Stimulated activated CD4-positive, alpha-beta T cell treated with anti-CD3 and anti-CD28 coated beads, TNF-alpha, amount 100 ng/mL, for 4 hours (primary cell): ENCODE measurements around the gene ABLIM3.

Experiments
- DNase-seq, 3 experiments: peaks; one replicate each; pipeline ENCODE4 v3.0.0-alpha.2; 2020; ENCODE audit warnings: low read depth in 3 of 3

The ABLIM3 gene

DNA sequence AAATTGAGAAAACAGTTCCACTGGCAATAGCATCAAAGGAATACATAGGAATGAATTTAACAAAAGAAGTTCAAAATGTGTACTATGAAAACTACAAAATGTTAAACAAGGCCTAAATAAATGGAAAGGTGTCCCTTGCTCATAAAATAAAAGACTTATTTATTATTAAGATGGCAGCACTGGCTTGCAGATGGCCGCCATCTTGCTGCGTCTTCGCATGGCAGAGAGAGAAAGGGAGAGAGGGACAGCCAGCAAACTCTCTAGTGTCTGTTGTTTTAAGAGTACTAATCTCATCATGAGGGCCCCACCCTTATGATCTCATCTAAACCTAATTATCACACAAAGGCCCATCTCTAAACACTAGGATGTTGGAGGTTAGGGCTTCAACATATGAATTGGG is 47.1 kb downstream of the ABLIM3 start:
- no peak for DNase-seq

DNA sequence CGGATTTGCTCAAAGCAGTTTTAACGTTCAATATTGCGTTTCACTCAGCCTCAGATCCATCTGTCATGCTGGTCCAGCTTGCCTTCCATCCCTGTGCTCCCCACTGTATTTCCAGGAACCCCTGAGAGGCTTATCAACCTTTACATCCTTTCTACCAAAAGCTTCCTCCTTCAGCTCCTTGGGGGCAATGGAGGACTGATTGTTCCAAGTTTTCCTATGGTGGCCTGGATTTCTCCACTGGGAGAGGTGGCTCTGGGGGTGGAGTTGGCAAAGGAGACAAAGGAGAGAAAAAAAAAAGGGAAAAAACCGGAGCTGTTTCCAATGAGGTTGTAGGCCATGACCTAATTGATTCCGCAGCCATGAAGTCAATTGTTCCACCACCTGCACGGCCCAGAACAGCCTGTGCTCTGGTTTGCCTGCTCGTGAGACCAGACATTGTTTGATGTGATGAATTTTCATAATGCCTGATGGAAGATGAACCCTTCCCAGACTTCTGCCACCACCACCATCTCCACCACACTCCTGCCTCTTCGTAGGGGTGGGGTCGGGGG is 54.1 kb downstream of the ABLIM3 start:
- no peak for DNase-seq

DNA sequence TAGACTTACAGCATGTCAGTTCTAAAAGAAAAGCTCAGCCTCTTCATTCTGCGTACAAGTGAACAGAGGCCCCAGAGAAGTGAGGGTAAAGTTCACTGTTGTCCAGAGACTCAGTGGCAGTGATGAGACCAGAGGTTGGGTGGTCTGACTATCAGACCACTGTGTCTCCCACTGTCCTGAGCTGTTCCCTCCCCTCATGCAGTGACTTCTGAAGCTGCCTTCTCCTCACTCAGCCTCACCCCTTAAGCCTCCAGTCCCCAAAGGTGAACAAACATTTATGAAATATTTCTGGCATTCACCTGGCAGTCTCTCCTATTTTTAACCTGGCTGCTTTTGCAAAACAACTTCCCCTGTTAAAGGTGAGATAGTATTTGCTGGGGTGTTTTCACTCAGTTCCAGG is 54.7 kb downstream of the ABLIM3 start:
- no peak for DNase-seq

GRCh38 chr5:149198148-149198547 is 56.9 kb downstream of the ABLIM3 start:
- DNase-seq, result no peak

DNA sequence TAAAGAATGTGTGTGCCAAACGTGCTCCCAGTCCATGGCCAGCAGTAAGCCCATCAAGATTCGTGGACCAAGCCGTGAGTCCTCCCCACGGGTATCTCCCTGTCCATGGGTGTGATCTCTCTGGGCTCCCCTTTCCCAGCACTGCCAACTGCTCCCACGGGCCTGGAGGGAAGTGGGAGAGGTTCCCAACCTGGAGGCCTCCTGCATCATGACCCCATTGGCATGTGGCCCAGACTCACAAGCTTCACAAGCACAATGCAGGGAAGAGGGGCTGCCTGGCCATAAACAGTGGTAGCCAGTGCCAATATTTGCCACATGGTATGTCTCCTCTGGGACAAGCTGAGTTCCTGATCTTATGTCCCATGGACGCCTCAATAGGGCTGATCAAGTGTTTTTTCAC is 59.1 kb downstream of the ABLIM3 start:
- DNase-seq, result no peak

- no peak for DNase-seq
Measured at GRCh38 chr5:149201121-149201637, 59.9 kb downstream of the ABLIM3 start.

DNA sequence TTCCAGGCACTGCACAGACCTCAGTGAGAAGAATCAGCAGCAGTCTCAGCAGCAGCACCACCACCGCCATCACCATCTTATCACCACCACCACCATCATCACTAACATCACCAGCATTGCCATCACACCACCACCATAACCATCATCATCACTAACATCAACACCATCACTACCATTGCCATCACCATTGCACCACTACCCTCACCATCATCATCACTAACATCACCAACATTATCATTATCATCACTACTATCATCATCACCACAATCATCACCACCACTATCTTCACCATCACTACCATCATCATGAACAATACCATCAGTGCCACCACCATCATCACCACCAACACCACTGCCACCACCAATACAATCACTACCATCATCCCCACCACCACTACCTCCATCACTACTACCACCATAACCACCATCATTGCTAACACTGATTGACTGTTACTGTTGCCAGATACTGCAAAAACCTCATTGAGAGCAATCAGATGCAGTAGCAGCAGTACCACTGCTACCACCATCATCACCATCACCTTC is 61.7 kb downstream of the ABLIM3 start:
- no peak for DNase-seq

GRCh38 chr5:149203921-149204441 is 62.7 kb downstream of the ABLIM3 start:
- DNase-seq, result no peak

- no peak for DNase-seq
Measured at GRCh38 chr5:149205625-149206523, 64.6 kb downstream of the ABLIM3 start.

DNA sequence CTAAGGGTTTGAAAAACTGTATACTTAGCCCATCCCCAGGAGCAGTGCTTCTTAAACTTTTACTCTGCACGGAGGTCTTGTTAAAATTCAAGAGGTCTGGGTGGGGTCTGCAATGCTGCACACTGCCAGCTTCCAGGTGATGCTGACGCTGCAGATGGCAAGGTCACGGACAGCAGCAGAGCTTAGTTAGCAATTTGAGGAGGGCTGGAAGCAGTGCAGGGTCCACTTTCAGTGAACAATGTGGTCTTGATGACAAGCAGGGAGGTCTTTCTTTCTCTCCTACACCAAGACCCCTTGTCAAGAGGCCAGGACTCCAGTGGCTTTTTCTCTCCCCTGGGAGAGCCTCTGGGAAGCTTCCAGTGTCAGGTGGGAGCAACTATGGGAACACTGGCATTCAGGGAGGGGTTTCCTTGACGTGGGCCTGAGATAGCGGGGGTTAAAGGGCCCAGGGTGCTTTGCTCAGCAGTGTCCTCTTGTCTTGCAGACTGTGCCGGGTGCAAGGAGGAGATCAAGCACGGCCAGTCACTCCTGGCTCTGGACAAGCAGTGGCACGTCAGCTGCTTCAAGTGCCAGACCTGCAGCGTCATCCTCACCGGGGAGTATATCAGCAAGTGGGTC is 65.3 kb downstream of the ABLIM3 start:
- DNase-seq, result no peak

DNA sequence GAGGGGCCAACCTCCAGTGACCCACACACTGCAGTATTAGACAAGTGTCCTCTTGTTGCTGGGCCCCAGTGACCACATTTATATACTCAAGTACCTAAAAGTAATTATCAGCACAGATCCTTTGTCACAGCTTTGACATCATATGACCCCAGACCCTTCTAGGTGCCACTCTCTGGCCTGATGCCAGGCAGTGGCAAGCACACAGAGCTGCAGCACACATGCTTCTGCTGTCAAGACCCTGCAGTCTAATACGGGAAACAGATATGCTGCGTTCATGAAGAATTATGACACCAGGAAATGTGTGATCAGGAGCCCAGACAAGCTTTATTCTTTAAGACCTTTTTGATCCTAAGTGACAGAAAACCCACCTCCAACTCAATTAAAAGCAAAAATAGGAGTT is 66.5 kb downstream of the ABLIM3 start:
- no peak for DNase-seq

DNA sequence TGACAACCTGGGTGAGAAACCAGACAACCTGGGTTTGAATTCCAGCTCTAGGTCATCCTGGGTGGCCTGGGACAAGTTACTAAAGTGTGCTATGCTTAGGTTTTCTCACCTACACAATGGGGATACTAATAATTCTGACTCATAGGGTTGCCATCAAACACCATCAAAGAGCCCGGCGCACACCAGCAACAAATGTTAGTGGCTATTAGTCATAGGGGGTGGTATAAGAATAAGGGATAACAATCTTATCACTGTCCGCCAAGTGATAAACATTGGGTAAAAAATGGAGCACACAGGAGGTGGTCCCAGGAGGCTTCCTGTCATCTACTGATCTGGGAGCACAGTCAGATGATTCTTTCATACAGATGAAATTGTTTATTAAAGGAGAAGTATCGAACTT is 68.9 kb downstream of the ABLIM3 start:
- DNase-seq, result no peak

DNA sequence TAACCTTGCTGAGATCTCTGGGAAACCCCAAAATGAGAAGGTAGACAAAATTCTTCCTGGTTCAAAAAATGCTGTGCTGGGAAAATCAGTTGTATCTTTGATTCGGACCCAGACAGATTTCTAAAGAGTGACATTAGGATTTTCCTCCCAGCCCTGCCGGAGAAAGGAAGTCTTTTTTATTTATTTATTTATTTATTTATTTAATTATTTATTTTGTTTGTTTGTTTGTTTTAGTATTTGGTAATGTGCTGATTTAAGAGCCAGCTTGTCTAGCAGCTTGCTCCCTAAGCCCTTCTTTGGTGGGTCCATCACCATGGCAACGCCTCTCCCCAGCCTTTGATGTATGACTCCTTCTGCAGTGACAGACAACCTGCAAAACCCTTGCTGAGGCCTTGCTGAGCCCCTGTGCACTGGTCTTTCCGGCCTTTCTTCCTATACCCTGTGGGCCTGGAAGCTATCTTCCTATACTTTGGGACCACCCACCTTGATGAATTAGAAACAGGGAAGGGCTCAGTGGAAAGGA is 69.7 kb downstream of the ABLIM3 start:
- DNase-seq, result no peak

DNA sequence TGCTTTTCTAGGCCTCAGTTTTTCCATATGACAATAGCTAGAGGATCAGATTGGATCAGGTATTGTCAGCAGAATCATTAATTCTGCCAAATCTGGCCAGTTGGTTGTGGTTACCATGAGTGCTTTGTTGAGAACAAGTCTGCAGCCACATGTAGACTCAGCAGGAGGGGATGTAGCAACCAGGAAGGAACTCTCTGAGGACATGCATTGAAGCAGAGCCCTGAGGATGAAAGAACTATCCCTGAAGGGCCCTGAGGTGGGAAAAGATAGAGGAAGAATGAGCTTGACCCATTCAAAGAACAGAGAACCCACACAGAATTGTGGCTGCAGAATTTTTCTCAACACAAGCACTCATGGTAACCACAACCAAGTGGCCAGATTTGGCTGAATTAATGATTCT is 70.3 kb downstream of the ABLIM3 start:
- DNase-seq, result no peak

- DNase-seq, result no peak
Measured at GRCh38 chr5:149212198-149212951, 71.1 kb downstream of the ABLIM3 start.

GRCh38 chr5:149213264-149213880 is 72.1 kb downstream of the ABLIM3 start:
- DNase-seq, result no peak

DNA sequence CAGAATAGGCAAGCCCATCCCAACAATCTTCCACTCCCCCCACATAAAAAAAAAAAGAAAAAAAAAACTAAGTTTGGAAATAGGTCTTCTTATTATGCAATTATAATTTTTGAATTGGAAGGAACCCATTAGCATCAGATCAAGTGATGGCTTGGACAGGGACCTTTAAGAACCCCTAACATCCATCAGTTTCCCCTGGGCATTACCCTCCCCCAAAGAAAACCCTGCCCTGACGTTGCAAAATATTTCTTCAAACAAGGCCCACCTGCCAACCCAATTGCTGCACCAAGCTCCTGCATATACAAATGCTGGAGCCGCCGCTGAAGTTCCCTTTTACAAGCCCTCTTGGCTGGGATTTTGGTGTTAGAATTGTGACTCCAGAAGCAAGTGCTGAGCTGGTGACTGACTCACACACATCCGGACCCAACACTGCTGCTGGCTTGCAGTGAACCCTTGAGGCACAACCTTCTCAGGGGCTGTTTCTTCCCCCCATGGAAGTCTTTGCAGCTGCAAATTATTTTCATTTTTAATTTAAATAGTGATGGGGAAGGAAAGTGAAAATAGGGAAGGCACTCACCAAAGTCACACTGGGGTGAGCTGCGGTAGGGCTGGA is 74.3 kb downstream of the ABLIM3 start:
- no peak for DNase-seq

DNA sequence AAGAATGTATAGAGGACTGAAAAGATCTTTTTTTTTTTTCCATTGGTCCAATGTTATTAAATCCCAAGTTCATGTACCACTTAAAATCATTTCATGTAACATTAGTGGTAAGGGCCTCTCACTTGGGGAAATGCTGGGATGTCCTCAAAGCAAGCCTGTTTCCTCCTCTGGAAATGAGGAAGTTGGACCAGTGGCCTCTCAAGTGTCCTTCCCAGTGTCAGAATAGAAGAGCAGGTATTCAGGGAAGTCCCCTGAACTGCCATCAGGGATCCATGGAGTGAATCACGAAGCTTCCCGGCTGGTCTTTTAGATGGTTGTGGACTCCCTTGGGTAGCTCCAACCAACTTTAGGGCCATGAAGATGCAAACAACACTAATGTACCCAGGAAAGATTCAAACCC is 75.2 kb downstream of the ABLIM3 start:
- DNase-seq, result no peak

GRCh38 chr5:149217096-149217802 is 76.0 kb downstream of the ABLIM3 start:
- DNase-seq, result no peak

GRCh38 chr5:149217803-149218155 is 76.5 kb downstream of the ABLIM3 start:
- no peak for DNase-seq
